HG03196 (cell line): ENCODE measurements around the gene MET.
"Not testable (repeated sequence)": the region's sequence is repeated elsewhere in the genome, so short reads cannot be mapped to it uniquely, and the experiment has no call there.

Experiments used
- ATAC-seq: cut with Tn5 transposase; IDR thresholded peaks from one replicate; pipeline ENCODE4 v1.9.1; 2021; ENCODE audit not compliant: unreplicated experiment

MET gene

DNA sequence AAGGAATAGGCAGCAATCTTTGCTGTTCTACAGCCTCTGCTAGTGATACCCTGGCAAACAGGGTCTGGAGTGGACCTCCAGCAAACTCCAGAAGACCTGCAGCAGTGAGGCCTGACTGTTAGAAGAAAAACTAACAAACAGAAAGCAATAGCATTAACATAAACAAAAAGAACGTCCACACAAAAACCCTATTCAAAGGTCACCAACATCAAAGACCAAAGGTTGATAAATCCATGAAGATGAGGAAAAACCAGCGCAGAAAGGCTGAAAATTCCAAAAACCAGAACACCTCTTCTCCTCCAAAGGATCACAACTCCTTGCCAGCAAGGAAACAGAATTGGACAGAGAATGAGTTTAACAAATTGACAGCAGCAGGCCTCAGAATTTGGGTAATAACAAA is 71.8 kb downstream of the MET start:
- not testable (repeated sequence) for ATAC-seq

DNA sequence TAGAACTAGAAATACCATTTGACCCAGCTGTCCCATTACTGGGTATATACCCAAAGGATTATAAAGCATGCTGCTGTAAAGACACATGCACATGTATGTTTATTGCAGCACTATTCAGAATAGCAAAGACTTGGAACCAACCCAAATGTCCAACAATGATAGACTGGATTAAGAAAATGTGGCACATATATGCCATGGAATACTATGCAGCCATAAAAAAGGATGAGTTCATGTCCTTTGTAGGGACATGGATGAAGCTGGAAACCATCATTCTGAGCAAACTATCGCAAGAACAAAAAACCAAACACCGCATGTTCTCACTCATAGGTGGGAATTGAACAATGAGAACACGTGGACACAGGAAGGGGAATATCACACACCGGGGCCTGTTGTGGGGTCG is 74.4 kb downstream of the MET start:
- not testable (repeated sequence) for ATAC-seq

DNA sequence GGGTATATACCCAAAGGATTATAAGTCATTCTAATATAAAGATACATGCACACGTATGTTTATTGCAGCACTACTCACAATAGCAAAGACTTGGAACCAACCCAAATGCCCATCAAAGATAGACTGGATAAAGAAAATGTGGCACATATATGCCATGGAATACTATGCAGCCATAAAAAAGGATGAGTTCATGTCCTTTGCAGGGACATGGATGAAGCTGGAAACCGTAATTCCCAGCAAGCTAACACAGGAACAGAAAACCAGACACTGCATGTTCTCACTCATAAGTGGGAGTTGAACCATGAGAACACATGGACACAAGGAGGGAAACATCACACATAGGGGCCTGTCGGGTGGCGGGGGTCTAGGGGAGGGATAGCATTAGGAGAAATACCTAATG is 79.1 kb downstream of the MET start:
- not testable (repeated sequence) for ATAC-seq

DNA sequence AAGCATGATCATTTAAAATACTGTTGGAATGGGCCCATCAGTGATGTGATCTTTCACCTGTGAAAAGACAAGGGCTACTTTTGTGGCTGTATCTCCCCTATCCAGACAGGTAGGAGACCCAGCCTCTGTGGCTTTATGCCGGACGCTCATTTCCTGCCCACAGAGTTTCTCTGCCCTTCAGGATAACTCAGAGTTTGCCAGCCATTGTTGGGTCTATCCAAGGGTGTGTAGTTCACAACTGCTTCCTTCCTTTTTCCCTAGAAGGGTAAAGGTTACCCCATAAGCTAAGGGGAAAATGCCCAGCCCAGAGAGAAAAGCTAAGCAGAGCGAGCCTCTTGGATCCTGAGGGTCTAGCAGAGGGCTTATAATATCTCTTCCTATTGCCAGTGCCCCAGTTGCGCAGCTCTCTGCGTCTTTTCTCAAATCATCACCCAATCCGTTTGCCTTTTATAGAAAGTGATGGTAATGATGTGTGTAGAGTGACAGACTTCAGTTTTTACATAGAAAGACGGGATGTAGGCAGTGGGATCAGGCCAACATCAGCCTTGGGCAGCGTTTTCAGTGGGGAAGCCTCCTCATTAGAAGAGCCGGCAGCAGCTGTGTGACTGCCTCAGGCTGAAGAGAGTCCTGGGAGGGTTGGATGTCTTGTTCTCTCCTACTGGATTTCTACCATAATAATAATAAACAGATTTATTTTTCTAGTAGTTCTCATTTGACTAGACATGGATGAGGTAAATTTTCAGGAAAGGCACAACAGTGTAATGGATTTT is 80.5 kb downstream of the MET start:
- no peak for ATAC-seq

DNA sequence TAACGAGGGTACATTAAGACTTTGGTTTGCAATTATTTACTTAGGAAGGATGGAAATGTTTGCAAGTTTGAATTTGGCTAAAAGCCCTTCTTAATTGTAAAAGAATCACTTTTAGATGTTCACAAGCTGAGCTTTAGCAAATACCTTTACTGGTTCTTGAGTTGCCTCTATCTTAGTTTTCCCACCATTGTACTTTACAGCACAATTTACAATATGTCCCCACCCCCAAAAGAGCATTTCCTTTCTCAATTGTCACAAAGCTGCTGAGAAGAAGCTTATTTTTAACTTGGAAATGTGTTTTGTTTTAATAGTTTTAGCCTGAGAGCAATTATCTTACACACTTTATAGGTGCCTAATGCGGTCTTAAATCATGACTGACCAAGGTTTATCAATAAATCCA is 81.1 kb downstream of the MET start:
- no peak for ATAC-seq

DNA sequence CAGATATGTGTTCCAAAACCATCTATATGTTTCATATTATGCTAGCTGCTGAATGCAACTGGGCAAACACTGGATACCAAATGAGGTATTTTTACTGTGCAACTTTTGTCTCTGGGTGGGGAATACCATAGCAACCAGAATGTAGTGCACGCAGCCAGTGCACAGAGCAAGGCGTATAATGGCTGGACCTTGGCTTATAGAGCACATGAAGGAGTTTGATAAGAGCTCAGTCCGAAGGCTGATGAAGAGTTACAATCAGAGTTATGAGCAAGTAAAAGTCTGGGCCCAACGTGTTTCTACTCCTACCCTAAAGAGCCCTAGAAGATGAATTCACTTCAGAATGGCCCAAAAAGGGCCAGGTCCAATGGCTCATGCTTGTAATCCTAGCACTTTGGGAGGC is 82.2 kb downstream of the MET start:
- ATAC-seq = no peak

DNA sequence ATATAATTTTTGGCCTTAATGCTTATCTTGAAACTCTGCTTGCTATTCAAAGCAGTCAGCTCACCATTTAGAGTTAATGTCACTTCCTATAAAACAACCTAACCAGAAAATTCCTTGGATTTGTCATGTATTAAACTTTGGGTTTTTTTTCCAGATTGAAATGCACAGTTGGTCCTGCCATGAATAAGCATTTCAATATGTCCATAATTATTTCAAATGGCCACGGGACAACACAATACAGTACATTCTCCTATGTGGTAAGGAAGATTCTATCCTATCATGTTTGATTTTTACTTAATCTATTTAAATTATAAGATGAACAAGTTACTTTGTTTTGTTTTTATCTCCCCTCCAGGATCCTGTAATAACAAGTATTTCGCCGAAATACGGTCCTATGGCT is 85.3 kb downstream of the MET start:
- ATAC-seq = no peak

DNA sequence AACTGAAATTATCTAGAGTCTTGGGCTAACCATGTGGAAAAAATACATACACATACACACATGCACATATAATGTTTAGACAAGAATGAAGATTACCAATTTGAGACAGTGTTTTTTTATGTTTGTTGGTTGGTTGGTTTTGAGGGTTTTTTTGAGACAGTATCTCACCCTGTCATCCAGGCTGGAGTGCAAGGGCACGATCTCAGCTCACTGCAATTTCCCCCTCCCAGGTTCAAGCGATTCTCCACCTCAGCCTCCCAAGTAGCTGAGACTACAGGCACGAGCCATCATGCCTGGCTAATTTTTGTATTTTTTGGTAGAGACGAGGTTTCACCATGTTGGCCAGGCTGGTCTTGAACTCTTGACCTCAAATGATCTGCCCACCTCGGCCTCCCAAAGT is 87.6 kb downstream of the MET start:
- ATAC-seq = not testable (repeated sequence)

DNA sequence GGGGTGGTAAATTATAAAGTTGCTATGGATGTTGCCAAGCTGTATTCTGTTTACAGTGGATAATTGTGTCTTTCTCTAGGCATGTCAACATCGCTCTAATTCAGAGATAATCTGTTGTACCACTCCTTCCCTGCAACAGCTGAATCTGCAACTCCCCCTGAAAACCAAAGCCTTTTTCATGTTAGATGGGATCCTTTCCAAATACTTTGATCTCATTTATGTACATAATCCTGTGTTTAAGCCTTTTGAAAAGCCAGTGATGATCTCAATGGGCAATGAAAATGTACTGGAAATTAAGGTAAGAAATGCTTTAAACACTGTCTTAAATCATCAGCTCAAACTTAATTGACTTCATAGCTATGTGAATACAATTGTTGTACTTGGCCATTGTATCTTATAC is 91.0 kb downstream of the MET start:
- no peak for ATAC-seq

DNA sequence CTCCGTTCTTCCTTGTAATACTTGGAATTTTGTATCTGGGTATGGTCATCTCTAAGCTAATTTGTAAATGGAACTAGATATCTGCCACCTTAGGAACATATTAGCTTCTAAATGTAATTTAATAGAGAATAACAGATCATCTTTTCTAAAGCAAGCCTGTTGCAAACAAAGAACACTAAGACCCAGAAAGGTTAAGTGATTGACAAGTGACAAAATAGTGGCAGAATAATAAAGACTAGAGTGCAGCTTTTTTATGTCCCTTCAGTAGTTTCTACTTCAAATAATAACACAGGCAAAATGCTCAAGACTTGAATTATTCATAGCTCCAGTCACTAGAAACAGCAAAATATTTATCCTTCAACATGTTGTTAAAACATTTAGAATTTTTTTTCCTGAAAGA is 91.7 kb downstream of the MET start:
- no peak for ATAC-seq

DNA sequence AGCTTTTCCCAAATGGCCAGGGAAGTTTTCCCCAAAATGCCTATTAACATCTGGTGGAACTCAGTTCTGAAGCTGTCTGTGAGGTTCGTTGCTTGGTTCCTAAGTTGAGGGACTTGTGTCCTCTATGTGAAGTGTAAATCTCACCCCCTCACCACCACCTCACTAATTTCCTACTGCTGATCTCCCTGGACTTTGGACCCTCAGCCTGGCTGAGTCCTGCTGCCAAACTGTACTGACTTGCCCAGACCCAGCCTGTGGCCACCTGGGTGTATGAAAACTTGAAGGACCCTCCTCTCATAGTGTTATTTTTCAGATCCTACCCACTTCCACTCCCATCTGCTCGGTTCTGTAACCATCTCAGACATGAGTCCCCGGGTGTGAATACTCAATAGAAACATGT is 94.9 kb downstream of the MET start:
- no peak for ATAC-seq

DNA sequence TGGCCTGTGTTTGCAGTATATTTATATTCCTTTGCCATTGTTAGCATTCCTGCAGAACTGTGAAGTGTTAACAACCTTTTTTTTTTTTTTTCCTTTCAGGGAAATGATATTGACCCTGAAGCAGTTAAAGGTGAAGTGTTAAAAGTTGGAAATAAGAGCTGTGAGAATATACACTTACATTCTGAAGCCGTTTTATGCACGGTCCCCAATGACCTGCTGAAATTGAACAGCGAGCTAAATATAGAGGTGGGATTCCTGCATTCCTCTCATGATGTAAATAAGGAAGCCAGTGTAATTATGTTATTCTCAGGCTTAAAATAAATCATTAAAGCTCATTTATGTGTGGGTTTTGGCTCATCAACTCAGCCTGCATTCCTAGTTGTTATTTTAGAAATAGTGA is 97.5 kb downstream of the MET start:
- ATAC-seq = no peak

DNA sequence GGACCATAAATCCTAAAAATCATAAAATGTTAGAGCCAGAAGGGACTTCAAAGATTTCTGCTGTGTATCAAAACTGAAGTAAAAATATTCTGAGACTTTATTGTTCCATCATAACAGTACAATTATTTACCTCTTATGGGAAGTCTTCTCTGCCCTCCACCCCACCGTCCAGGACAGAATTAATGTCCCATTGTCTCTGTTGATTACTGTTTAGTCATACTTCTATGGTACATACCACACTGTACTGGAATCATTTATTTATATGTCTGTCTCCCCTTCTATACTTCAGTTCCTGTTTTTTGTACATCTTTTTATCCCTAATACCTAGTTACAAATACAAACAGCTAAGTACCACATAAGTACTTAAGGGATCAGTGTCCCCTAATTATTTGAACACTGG is 98.9 kb downstream of the MET start:
- no peak for ATAC-seq

DNA sequence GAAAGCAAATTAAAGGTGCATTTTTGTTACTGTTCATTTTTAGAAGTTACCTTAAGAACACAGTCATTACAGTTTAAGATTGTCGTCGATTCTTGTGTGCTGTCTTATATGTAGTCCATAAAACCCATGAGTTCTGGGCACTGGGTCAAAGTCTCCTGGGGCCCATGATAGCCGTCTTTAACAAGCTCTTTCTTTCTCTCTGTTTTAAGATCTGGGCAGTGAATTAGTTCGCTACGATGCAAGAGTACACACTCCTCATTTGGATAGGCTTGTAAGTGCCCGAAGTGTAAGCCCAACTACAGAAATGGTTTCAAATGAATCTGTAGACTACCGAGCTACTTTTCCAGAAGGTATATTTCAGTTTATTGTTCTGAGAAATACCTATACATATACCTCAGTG is 99.6 kb downstream of the MET start:
- ATAC-seq = no peak

DNA sequence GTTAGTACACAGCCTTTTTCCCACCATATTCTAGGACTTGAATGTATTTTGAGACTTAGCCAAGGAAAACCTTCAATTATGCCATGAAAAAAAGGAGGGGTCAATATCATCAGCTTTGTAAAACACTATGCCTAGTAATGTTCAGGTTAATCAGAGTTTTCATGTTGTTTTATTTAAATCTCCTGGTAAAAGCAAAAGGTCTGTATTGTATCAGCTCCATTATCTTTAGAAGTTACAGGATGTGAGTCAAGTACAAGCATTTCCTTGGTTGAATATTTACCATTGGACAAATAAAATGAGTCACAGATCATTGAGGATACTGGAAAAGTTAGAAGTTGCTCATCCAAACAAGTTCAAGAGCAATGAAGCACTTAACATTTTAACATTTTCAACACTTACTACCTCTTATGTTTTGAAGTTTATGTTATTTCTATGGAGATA is 100.4 kb downstream of the MET start:
- no peak for ATAC-seq

DNA sequence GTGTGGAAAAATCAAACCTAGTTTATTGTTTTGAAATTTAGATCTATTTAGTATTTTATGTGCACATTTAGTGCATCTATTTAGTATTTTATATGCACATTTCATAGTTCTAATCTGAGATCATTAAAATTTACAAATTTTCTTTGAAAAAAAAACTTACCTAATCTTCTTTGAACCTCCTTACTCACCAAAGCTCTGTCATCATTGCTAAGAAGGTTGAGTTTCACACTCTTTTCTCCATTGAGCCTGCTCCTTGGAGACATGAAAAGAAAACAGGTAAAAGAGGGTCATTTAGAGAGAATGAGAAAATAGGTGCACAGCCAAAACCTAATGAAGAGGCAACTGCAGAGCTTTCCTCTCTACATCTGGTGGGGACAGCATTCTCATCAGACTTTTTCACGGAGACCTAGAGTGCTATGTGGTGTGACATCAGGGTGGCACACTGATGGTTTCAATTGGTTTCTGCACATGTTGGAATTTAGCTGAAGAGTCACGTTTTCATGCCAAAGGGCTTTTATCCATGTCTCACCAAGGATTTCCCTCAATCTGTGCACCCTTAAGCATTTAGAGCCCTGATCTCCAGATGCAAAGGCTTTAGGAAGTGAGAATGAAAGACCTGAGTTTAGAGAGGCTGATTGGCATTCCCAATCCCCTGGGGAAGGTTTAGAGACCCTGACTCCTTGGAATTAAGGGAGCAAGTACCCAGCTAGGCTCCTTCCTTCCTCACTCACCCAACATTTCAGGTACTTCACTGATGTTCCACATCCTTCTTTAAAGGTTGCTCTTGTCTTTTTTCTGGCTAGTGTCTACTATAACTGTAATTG is 101.1 kb downstream of the MET start:
- no peak for ATAC-seq

DNA sequence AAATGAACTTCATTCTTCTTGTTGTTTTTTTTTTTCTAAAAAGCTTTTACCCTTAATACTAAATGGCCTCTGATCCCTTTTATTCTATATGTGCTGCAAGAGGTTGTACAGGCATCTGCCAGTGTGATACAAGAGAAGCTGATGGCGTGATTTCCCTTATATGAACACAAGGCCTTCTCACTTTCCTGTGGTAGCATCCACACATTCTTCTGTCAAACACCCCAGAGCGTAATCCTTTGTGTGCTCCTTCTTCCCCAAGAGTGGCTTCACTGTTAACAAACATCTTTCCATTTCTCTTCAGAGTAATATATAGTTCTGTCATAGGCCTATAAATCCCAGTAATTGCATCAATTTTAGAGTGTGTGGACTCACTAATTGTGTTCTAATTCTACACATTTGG is 104.0 kb downstream of the MET start:
- ATAC-seq = no peak

DNA sequence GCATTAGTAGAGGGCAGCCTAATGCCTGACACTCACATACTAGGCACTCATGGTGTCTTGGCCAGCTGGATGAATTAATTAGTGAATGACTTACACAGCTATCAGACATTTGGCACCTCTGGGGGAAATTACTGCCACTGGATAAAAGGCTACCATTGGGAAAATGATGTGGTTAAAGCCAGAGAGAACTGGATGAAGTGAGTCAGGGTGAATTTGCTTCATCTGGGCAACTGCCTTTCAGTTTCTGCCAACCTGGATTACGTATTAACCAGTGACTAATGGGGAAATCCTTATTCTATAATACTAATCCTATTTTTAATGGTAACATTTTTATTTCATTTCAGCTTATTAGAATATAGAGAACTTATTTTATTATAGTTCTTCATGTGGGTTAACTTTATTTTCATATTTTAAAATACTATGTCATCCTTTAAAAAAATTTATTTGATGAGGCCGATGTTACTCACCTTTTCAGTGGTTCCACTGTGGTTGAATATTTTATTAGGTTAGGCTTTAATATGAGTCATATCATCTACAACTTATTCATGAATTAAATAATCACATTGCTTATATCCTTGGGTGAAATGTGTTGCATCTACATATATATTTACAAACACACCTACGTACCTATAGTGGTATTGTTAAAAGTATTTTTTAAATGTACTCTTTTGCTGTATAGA is 104.8 kb downstream of the MET start:
- peak; percentile 75 for ATAC-seq

DNA sequence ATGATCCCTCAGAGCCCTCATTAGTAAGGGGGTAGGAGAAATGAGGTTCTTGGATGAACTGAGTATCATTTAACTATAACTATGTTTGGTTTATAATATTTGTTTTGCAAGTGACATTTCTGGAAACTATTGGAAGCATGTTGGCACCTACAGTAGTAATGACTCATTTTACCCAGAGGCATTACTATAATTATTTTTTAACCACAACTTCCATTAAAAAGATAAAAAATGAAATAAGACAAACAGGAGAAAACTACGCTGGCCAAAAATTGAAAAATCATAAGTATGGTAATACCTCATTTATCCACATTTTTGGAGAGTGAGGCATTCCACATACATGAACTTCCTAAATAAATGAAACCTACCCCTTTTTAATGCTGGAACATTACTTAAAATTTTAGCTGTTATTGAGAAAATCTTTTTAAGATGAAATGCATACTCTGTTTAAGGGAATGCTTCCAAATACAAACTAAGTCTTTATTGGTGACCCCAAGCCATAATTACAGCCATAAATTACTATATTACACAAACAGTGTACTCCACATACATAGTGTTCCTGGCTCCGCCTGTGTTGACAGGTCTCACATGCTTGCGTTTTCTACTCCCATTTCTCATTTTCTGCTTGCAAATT is 105.8 kb downstream of the MET start:
- no peak for ATAC-seq

DNA sequence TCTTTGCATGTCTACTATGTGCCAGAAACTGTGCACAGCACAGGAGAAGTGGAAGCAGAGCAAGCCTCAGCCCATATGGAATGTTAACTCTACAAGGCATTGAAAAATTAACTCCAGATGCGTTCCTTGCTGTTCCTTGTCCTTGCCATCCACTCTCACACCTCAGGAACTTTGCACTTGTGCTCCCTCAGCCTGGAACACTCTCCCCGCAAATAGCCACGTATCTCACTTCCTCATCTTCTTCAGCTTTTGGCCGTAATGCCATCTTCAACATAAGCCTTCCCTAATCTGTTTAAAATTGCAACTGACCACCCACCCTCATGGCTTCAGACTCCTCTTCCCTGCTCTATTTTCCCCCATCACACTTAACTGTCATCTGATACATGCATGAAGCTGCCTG is 107.2 kb downstream of the MET start:
- ATAC-seq = no peak

DNA sequence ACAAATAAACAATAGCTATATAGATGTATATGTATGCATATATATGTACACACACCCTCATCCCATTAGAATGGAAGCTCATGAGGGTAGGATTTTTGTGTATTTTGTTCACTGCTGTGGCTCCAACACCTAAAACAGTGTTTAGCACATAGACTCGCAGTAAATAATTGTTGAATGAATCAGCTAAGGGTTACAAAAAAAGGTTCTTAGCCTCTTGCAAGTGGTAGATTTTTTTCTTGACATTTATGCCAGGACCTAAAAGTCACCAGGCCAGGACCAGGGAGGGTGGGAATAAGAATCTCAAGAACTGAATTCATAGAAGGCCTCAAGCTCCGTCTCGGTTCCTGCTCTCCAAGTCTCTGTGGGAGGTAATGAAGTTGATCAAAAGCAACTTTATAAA is 107.9 kb downstream of the MET start:
- ATAC-seq = no peak
